Astrocyte of the cerebellum (primary cell): Measurements from ENCODE around the gene NRTN.

Experiments
- DNase-seq: peaks from one replicate; pipeline ENCODE4 v3.0.0-alpha.2; 2011; ENCODE audit warnings: low read depth
- H3K4me3 ChIP-seq: 2 replicates; pipeline ENCODE4 v1.5.1; 2011; ENCODE audit warnings: mild to moderate bottlenecking, low read depth, low read length, moderate library complexity
- CTCF ChIP-seq: IDR thresholded peaks from 2 replicates; pipeline ENCODE4 v1.5.1; 2012; ENCODE audit warnings: low read length, low read depth, moderate library complexity, mild to moderate bottlenecking; ENCODE audit errors: missing control alignments
- in situ Hi-C: cut with HindIII; loops from 2 replicates; pipeline ENCODE4 v1.10.0; 2017; ENCODE audit warnings: low sequenced_read_pairs

The NRTN gene

DNA sequence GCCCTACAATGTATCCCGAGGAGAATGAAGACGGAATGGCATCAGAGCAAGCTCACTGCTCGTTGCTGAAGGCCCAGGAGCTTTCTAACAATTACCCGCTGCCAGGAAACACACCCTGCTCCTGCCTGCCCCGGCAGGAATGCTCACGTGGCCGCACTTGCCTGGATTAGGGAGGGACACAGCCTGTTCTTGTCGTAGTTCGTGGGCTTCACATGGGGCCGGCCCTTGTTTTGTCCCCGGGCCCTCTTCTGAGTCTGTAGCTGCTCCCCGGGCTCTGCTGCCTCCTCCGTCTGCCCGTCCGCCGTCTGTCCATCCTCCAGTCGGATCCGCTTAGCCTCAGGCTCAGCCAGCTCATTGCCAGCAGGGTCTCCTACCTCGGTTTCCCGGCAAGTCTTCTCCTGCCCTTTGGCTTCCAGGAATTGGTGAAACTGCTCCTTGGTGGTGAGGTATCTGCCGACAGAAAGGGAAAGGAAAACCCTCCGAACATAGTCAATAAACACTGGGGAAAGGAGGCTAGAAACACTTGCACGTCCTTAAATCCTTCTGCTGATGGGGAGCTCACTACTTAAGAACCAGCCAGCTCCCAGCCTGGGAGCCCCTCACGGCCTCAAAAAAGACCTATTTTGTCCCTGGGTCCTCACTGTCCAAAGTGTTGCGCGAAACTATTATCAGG is 14.8 kb upstream of the NRTN start:
- in situ Hi-C loops = no loop called here
- TF ChIP-seq CTCF = no peak
- peak overlapping the region; percentile 58 for H3K4me3 ChIP-seq
- no peak for DNase-seq

- in situ Hi-C loops = no loop called here
Measured at GRCh38 chr19:5790559-5791520, 14.0 kb upstream of the NRTN start, which contains the start of gene DUS3L. DUS3L (minus strand) TSS chr19:5791163; CDS start chr19:5791141, 22 bp downstream.

GRCh38 chr19:5792224-5792623 is 12.6 kb upstream of the NRTN start:
- in situ Hi-C loops = no loop called here
- TF ChIP-seq CTCF = no peak

More at GRCh38 chr19:5790559-5791520, 14.0 kb upstream of the NRTN start, which contains the start of gene DUS3L:
- no peak for TF ChIP-seq CTCF
- peak; percentile 97 for DNase-seq
- H3K4me3 ChIP-seq = peak within 1 kb of the TSS; percentile 58

DNA sequence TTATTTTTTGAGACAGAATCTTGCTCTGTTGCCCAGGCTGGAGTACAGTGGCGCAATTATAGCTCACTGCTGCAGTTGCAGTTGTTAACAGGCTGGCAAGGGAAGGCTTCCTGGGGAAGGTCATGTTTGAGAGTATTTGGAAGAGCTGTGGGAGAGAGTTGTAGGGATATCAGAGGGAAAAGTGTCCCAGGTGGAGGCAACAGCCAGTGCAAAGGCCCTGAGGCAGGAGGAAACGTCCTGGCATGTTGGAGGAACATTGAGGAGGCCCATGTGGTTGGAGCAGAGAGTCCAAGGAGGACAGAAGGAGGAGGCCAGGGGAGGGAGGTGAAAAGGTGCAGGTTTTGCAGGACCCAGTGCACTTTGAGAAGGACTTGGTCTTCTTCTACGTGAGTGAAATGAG is 11.7 kb upstream of the NRTN start:
- no peak overlapping the region for H3K4me3 ChIP-seq
- in situ Hi-C loops = no loop called here
- DNase-seq = no peak
- TF ChIP-seq CTCF = no peak

More at GRCh38 chr19:5792224-5792623, 12.6 kb upstream of the NRTN start:
- no peak overlapping the region for H3K4me3 ChIP-seq
- DNase-seq = no peak

GRCh38 chr19:5795382-5795919 is 9.4 kb upstream of the NRTN start:
- no peak overlapping the region for H3K4me3 ChIP-seq
- in situ Hi-C loops = no loop called here
- no peak for TF ChIP-seq CTCF
- DNase-seq = no peak

- no peak for TF ChIP-seq CTCF
- H3K4me3 ChIP-seq = no peak overlapping the region
- DNase-seq = no peak
- in situ Hi-C loops = no loop called here
Measured at GRCh38 chr19:5798244-5798643, 6.6 kb upstream of the NRTN start.
